K562 treated with DMSO at 1 percent for 4 hours (cell line): ENCODE data around the gene SCAF11. TPM values are rescaled to one million over a fixed set of nuclear protein-coding genes. Genes with fewer than 3 reads are reported as not detected.

Experiments used
- total RNA-seq: library from RNA; unstranded; fragments of 300-600 nt; gene quantifications from 2 replicates; pipeline ENCODE4 v1.2.3, GENCODE V29; 2022; ENCODE audit not compliant: insufficient read depth

The SCAF11 gene, protein sequence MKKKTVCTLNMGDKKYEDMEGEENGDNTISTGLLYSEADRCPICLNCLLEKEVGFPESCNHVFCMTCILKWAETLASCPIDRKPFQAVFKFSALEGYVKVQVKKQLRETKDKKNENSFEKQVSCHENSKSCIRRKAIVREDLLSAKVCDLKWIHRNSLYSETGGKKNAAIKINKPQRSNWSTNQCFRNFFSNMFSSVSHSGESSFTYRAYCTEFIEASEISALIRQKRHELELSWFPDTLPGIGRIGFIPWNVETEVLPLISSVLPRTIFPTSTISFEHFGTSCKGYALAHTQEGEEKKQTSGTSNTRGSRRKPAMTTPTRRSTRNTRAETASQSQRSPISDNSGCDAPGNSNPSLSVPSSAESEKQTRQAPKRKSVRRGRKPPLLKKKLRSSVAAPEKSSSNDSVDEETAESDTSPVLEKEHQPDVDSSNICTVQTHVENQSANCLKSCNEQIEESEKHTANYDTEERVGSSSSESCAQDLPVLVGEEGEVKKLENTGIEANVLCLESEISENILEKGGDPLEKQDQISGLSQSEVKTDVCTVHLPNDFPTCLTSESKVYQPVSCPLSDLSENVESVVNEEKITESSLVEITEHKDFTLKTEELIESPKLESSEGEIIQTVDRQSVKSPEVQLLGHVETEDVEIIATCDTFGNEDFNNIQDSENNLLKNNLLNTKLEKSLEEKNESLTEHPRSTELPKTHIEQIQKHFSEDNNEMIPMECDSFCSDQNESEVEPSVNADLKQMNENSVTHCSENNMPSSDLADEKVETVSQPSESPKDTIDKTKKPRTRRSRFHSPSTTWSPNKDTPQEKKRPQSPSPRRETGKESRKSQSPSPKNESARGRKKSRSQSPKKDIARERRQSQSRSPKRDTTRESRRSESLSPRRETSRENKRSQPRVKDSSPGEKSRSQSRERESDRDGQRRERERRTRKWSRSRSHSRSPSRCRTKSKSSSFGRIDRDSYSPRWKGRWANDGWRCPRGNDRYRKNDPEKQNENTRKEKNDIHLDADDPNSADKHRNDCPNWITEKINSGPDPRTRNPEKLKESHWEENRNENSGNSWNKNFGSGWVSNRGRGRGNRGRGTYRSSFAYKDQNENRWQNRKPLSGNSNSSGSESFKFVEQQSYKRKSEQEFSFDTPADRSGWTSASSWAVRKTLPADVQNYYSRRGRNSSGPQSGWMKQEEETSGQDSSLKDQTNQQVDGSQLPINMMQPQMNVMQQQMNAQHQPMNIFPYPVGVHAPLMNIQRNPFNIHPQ (N-terminal part only)
- total RNA-seq = 17.9 and 26.2 TPM in 2 replicates

DNA sequence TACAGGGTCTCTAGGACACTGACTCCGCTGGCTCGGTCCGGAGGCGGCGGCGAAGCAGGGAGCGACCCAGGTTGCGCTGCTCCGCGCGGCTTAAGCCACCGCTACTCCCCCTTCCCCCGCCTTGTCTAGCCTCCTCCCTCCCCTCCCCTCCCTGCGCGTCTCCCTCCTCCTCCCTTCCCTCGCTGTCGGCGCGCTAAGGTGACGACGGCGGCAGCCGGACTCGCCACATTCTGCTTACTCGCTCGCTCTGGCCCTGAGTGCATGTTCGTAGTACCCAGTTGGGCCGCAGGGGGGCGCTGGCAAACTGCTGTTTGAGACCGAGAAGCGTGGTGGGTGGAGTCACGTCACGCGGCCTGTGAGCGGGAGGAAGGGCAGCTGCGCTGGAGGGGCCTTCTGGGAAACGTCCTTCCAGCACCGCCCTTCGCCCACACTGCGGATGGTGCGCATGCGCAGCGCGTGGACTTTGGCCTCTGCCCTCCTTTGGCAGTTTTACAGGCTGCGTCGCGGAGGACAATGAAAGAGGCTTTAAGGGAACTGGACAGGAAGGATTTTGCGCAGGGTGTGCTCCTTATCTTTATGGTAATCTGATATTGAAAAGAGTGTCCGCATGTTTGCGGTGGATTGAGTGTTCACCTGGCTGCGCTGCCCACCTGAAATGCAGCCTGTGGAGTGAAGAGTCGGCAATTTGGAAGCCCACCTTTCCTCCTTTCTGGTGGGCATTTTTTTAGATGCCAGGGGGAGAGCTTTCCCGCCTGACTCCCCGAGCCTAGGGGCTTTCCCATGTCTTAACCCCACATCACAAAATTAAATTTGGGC is at the start of gene SCAF11:
Gene SCAF11, minus strand, starts transcription at position 107 of the 816 bp plus-strand sequence. CDS start 26,407 bp downstream, outside the sequence.

